OCI-LY1 (cell line): ENCODE results near the gene PDE4D.

Source experiments
- CTCF ChIP-seq: fragments of 200-600 bp; sonication (generic), shearing (Covaris generic); IDR thresholded peaks from 2 replicates; pipeline ENCODE4 v1.5.1; 2017; ENCODE audit warnings: mild to moderate bottlenecking, antibody characterized with exemption, low read length, moderate library complexity, mixed read lengths
- EZH2 ChIP-seq: fragments of 200-600 bp; sonication (generic), shearing (Covaris generic); IDR thresholded peaks from 2 replicates; pipeline ENCODE4 v1.8.0; 2017; ENCODE audit warnings: borderline replicate concordance, mixed run types, mild to moderate bottlenecking, antibody characterized with exemption, low read length, moderate library complexity, mixed read lengths

GRCh38 chr5:59092758-59093157 is 800.8 kb downstream of the PDE4D start:
- TF ChIP-seq CTCF (no peak), EZH2 (no peak)
